Muscle layer of colon (tissue), 2 donors: ENCODE results near the gene TMEM132C.

Experiments
- H3K27ac ChIP-seq: one replicate; pipeline ENCODE4 v1.7.0; 2013; ENCODE audit warnings: low read depth, mild to moderate bottlenecking, low read length, moderate library complexity
- H3K27me3 ChIP-seq, 2 donors: one replicate each; pipeline ENCODE4 v1.7.0; 2013; ENCODE audit warnings: low read length in 2 of 2, mild to moderate bottlenecking in 2 of 2; ENCODE audit not compliant: insufficient read depth in 2 of 2, control insufficient read depth in 1 of 2
- H3K36me3 ChIP-seq: one replicate; pipeline ENCODE4 v1.7.0; 2013; ENCODE audit warnings: mild to moderate bottlenecking, low read length; ENCODE audit not compliant: insufficient read depth
- H3K4me1 ChIP-seq: one replicate; pipeline ENCODE4 v1.7.0; 2013; ENCODE audit warnings: mild to moderate bottlenecking, low read length; ENCODE audit not compliant: insufficient read depth
- H3K4me3 ChIP-seq, 2 donors: one replicate each; pipeline ENCODE4 v1.7.0; 2013; ENCODE audit warnings: low read length in 2 of 2, low read depth in 1 of 2, mild to moderate bottlenecking in 1 of 2, moderate library complexity in 1 of 2
- H3K9ac ChIP-seq: one replicate; pipeline ENCODE4 v1.7.0; 2013; ENCODE audit warnings: low read length
- H3K9me3 ChIP-seq: one replicate; pipeline ENCODE4 v1.7.0; 2013; ENCODE audit warnings: mild to moderate bottlenecking, low read length
- donor health status: abdominal sarcoma.
- donor health status: Adenocarcinoma of cecum.

Gene TMEM132C

GRCh38 chr12:128259556-128260070 is 7.4 kb upstream of the TMEM132C start:
- no peaks in the 10 kb centered on the region for H3K4me1 ChIP-seq
- peaks cover 5% of the 10 kb centered on the region for H3K9me3 ChIP-seq
- H3K4me3 ChIP-seq = no peak overlapping the region
- no peak overlapping the region for H3K27ac ChIP-seq
- no peaks in the 10 kb centered on the region for H3K36me3 ChIP-seq
- peaks cover 4% of the 10 kb centered on the region in 2 donors for H3K27me3 ChIP-seq
- no peak overlapping the region for H3K9ac ChIP-seq

- no peak overlapping the region for H3K9ac ChIP-seq
- H3K4me3 ChIP-seq = no peak overlapping the region
- H3K36me3 ChIP-seq = no peaks in the 10 kb centered on the region
- H3K27ac ChIP-seq = no peak overlapping the region
- H3K9me3 ChIP-seq = peaks cover 5% of the 10 kb centered on the region
- H3K27me3 ChIP-seq = peaks cover 4 to 16% of the 10 kb centered on the region in 2 donors
- H3K4me1 ChIP-seq = no peaks in the 10 kb centered on the region
Measured at GRCh38 chr12:128261757-128262156, 5.2 kb upstream of the TMEM132C start.

- Histone ChIP-seq H3K27me3 (peaks cover 0 to 38% of the 10 kb centered on the region in 2 donors), H3K27ac (no peak overlapping the region), H3K4me1 (peaks cover 4% of the 10 kb centered on the region)
Measured at GRCh38 chr12:128265566-128265965, 1.4 kb upstream of the TMEM132C start.

GRCh38 chr12:128266086-128266485 is 884 bp upstream of the TMEM132C start:
- no peak overlapping the region for H3K4me3 ChIP-seq

More at GRCh38 chr12:128265566-128265965, 1.4 kb upstream of the TMEM132C start:
- H3K4me3 ChIP-seq = no peak overlapping the region
- H3K9me3 ChIP-seq = peaks cover 5% of the 10 kb centered on the region
- no peak overlapping the region for H3K9ac ChIP-seq
- H3K36me3 ChIP-seq = no peaks in the 10 kb centered on the region

GRCh38 chr12:128266541-128267130 is 334 bp upstream of the TMEM132C start:
- no peak overlapping the region for H3K27ac ChIP-seq
- H3K9me3 ChIP-seq = peaks cover 5% of the 10 kb centered on the region
- H3K27me3 ChIP-seq = peaks cover 0 to 38% of the 10 kb centered on the region in 2 donors
- peaks cover 4% of the 10 kb centered on the region for H3K4me1 ChIP-seq
- H3K36me3 ChIP-seq = no peaks in the 10 kb centered on the region
- no peak overlapping the region for H3K4me3 ChIP-seq
- no peak overlapping the region for H3K9ac ChIP-seq

More at GRCh38 chr12:128266086-128266485, 884 bp upstream of the TMEM132C start:
- H3K9ac ChIP-seq = no peak overlapping the region
- H3K27me3 ChIP-seq = peaks cover 0 to 38% of the 10 kb centered on the region in 2 donors
- H3K36me3 ChIP-seq = no peaks in the 10 kb centered on the region
- peaks cover 4% of the 10 kb centered on the region for H3K4me1 ChIP-seq
- H3K9me3 ChIP-seq = peaks cover 5% of the 10 kb centered on the region
- H3K27ac ChIP-seq = no peak overlapping the region

- H3K36me3 ChIP-seq = no peaks in the 10 kb centered on the region
- no peak overlapping the region for H3K27ac ChIP-seq
- H3K4me1 ChIP-seq = peaks cover 4% of the 10 kb centered on the region
- H3K9me3 ChIP-seq = peaks cover 5% of the 10 kb centered on the region
- peaks cover 0 to 38% of the 10 kb centered on the region in 2 donors for H3K27me3 ChIP-seq
- H3K9ac ChIP-seq = no peak overlapping the region
- H3K4me3 ChIP-seq = no peak overlapping the region
Measured at GRCh38 chr12:128267651-128268378, 845 bp downstream of the TMEM132C start.

GRCh38 chr12:128268379-128268995 is 1.5 kb downstream of the TMEM132C start:
- Histone ChIP-seq H3K36me3 (no peaks in the 10 kb centered on the region), H3K9me3 (peaks cover 5% of the 10 kb centered on the region), H3K4me3 (no peak overlapping the region), H3K4me1 (peaks cover 4% of the 10 kb centered on the region), H3K27me3 (peaks cover 0 to 37% of the 10 kb centered on the region in 2 donors), H3K9ac (no peak overlapping the region), H3K27ac (no peak overlapping the region)

GRCh38 chr12:128269181-128269591 is 2.2 kb downstream of the TMEM132C start:
- Histone ChIP-seq H3K9ac (no peak overlapping the region), H3K27ac (no peak overlapping the region), H3K36me3 (no peaks in the 10 kb centered on the region), H3K27me3 (peaks cover 0 to 34% of the 10 kb centered on the region in 2 donors), H3K9me3 (peaks cover 4% of the 10 kb centered on the region), H3K4me3 (no peak overlapping the region), H3K4me1 (peaks cover 4% of the 10 kb centered on the region)

- Histone ChIP-seq H3K4me3 (no peak overlapping the region), H3K27ac (no peak overlapping the region), H3K9me3 (no peaks in the 10 kb centered on the region), H3K27me3 (no peaks in the 10 kb centered on the region), H3K36me3 (no peaks in the 10 kb centered on the region), H3K4me1 (no peaks in the 10 kb centered on the region), H3K9ac (no peak overlapping the region)
Measured at GRCh38 chr12:128276471-128276870, 9.5 kb downstream of the TMEM132C start.

- Histone ChIP-seq H3K27me3 (no peaks in the 10 kb centered on the region), H3K9ac (no peak overlapping the region), H3K4me1 (no peaks in the 10 kb centered on the region), H3K4me3 (no peak overlapping the region), H3K36me3 (no peaks in the 10 kb centered on the region), H3K27ac (no peak overlapping the region), H3K9me3 (no peaks in the 10 kb centered on the region)
Measured at GRCh38 chr12:128286970-128287369, 20.0 kb downstream of the TMEM132C start.

GRCh38 chr12:128288357-128288756 is 21.4 kb downstream of the TMEM132C start:
- Histone ChIP-seq H3K27ac (no peak overlapping the region), H3K4me3 (no peak overlapping the region), H3K9me3 (no peaks in the 10 kb centered on the region), H3K4me1 (no peaks in the 10 kb centered on the region), H3K36me3 (no peaks in the 10 kb centered on the region), H3K27me3 (no peaks in the 10 kb centered on the region), H3K9ac (no peak overlapping the region)
